OCI-LY1 (cell line): Measurements from ENCODE around the gene NEDD4L.

Experiments used
- H2AFZ ChIP-seq: fragments of 200-600 bp; sonication (generic), shearing (Covaris generic); 2 replicates; pipeline ENCODE4 v1.6.0; 2014; ENCODE audit warnings: antibody characterized with exemption, mild to moderate bottlenecking, low read length
- H3F3A ChIP-seq: fragments of 200-600 bp; sonication (generic), shearing (Covaris generic); 2 replicates; pipeline ENCODE4 v1.6.0; 2014; ENCODE audit warnings: mild to moderate bottlenecking, antibody characterized with exemption, low read length, moderate library complexity; ENCODE audit not compliant: insufficient read depth
- H3K27ac ChIP-seq: fragments of 200-600 bp; sonication (generic); 2 replicates; pipeline ENCODE4 v1.5.1; 2014; ENCODE audit warnings: low read length, mixed run types, mild to moderate bottlenecking, low read depth; ENCODE audit not compliant: poor library complexity, severe bottlenecking
- H3K27me3 ChIP-seq: fragments of 200-600 bp; sonication (generic); 2 replicates; pipeline ENCODE4 v1.6.0; 2014; ENCODE audit warnings: antibody characterized with exemption, mild to moderate bottlenecking, low read length, moderate library complexity; ENCODE audit not compliant: insufficient read depth
- H3K36me3 ChIP-seq: fragments of 200-600 bp; sonication (generic); 2 replicates; pipeline ENCODE4 v1.6.1; 2014; ENCODE audit warnings: mild to moderate bottlenecking, antibody characterized with exemption, low read length, moderate library complexity, mixed read lengths; ENCODE audit not compliant: insufficient read depth
- H3K4me1 ChIP-seq: fragments of 200-600 bp; sonication (generic); 2 replicates; pipeline ENCODE4 v1.5.1; 2014; ENCODE audit warnings: mild to moderate bottlenecking, low read length, moderate library complexity; ENCODE audit not compliant: insufficient read depth, severe bottlenecking
- H3K4me2 ChIP-seq: fragments of 200-600 bp; sonication (generic), shearing (Covaris generic); 2 replicates; pipeline ENCODE4 v1.6.1; 2014; ENCODE audit warnings: low read length
- H3K4me3 ChIP-seq: fragments of 200-600 bp; sonication (generic); 2 replicates; pipeline ENCODE4 v1.5.1; 2014; ENCODE audit warnings: low read length, low read depth, mild to moderate bottlenecking, mixed read lengths; ENCODE audit not compliant: poor library complexity, severe bottlenecking
- H3K79me2 ChIP-seq: fragments of 200-600 bp; shearing (Covaris generic); 2 replicates; pipeline ENCODE4 v1.6.1; 2016; ENCODE audit warnings: mixed run types, low read length, mixed read lengths; ENCODE audit not compliant: insufficient read depth
- H3K9ac ChIP-seq: fragments of 200-600 bp; sonication (generic), shearing (Covaris generic); 2 replicates; pipeline ENCODE4 v1.6.1; 2014; ENCODE audit warnings: mild to moderate bottlenecking, low read length, mixed read lengths
- H3K9me2 ChIP-seq: fragments of 200-600 bp; sonication (generic), shearing (Covaris generic); 2 replicates; pipeline ENCODE4 v1.6.1; 2014; ENCODE audit warnings: low read depth, mild to moderate bottlenecking, low read length, mixed read lengths
- H3K9me3 ChIP-seq: fragments of 200-600 bp; shearing (Covaris generic); 2 replicates; pipeline ENCODE4 v1.6.1; 2014; ENCODE audit warnings: low read length, mixed read lengths
- H4K20me1 ChIP-seq: fragments of 200-600 bp; sonication (generic), shearing (Covaris generic); 2 replicates; pipeline ENCODE4 v1.6.0; 2016; ENCODE audit warnings: mild to moderate bottlenecking, low read length; ENCODE audit not compliant: insufficient read depth
- CTCF ChIP-seq: fragments of 200-600 bp; sonication (generic), shearing (Covaris generic); IDR thresholded peaks from 2 replicates; pipeline ENCODE4 v1.5.1; 2017; ENCODE audit warnings: mild to moderate bottlenecking, antibody characterized with exemption, low read length, moderate library complexity, mixed read lengths
- EZH2 ChIP-seq: fragments of 200-600 bp; sonication (generic), shearing (Covaris generic); IDR thresholded peaks from 2 replicates; pipeline ENCODE4 v1.8.0; 2017; ENCODE audit warnings: borderline replicate concordance, mixed run types, mild to moderate bottlenecking, antibody characterized with exemption, low read length, moderate library complexity, mixed read lengths

Gene NEDD4L

GRCh38 chr18:58112174-58112573, 68.1 kb downstream of the NEDD4L start:
- Histone ChIP-seq H2AFZ (no peak overlapping the region), H3K9me2 (no peaks in the 10 kb centered on the region), H3K79me2 (no peaks in the 10 kb centered on the region), H3K27ac (no peak overlapping the region), H3K36me3 (no peaks in the 10 kb centered on the region), H3K4me3 (no peak overlapping the region), H3K9me3 (no peaks in the 10 kb centered on the region), H3K9ac (no peak overlapping the region), H3K4me1 (no peaks in the 10 kb centered on the region), H3F3A (no peaks in the 10 kb centered on the region), H3K27me3 (no peaks in the 10 kb centered on the region; the same call in 1 of the 2 replicates), H3K4me2 (no peak overlapping the region), H4K20me1 (no peaks in the 10 kb centered on the region)
- TF ChIP-seq CTCF (no peak), EZH2 (no peak)

- Histone ChIP-seq H3K79me2 (no peaks in the 10 kb centered on the region), H2AFZ (no peak overlapping the region), H3K27me3 (no peaks in the 10 kb centered on the region), H3K4me3 (no peak overlapping the region), H3K9me3 (no peaks in the 10 kb centered on the region), H3K36me3 (no peaks in the 10 kb centered on the region), H3K9ac (no peak overlapping the region), H3K27ac (no peak overlapping the region), H3F3A (no peaks in the 10 kb centered on the region), H3K4me1 (no peaks in the 10 kb centered on the region), H4K20me1 (no peaks in the 10 kb centered on the region), H3K9me2 (no peaks in the 10 kb centered on the region), H3K4me2 (no peak overlapping the region)
- TF ChIP-seq CTCF = no peak
- no peak for TF ChIP-seq EZH2
Measured at GRCh38 chr18:58113337-58113736, 69.3 kb downstream of the NEDD4L start.

GRCh38 chr18:58114766-58115165, 70.7 kb downstream of the NEDD4L start:
- TF ChIP-seq EZH2 (no peak), CTCF (no peak)
- no peaks in the 10 kb centered on the region for H3K4me1 ChIP-seq
- no peaks in the 10 kb centered on the region for H3K79me2 ChIP-seq
- no peak overlapping the region for H3K9ac ChIP-seq
- H3K27ac ChIP-seq = no peak overlapping the region
- H3K4me3 ChIP-seq = no peak overlapping the region
- no peaks in the 10 kb centered on the region for H4K20me1 ChIP-seq
- H3K4me2 ChIP-seq = no peak overlapping the region
- H3K27me3 ChIP-seq = no peaks in the 10 kb centered on the region
- H3F3A ChIP-seq = no peaks in the 10 kb centered on the region
- no peaks in the 10 kb centered on the region for H3K9me2 ChIP-seq
- no peaks in the 10 kb centered on the region for H3K36me3 ChIP-seq
- H3K9me3 ChIP-seq = no peaks in the 10 kb centered on the region
- no peak overlapping the region for H2AFZ ChIP-seq
